Endothelial cell (in vitro differentiated cells): ENCODE results near the gene CBL. TPM values are rescaled to one million over a fixed set of nuclear protein-coding genes. Genes with fewer than 3 reads are reported as not detected.

ENCODE experiments used
- DNase-seq: peaks from one replicate; pipeline ENCODE4 v3.0.0; 2021; ENCODE audit warnings: low spot score
- H3K27ac Mint-ChIP-seq: one replicate; pipeline ENCODE4 v1.8.0; 2021; ENCODE audit warnings: mixed read lengths, inconsistent platforms; ENCODE audit not compliant: unreplicated experiment
- H3K27me3 Mint-ChIP-seq: one replicate; pipeline ENCODE4 v1.8.0; 2021; ENCODE audit warnings: mild to moderate bottlenecking, moderate library complexity, mixed read lengths, inconsistent platforms; ENCODE audit not compliant: unreplicated experiment
- H3K36me3 Mint-ChIP-seq: one replicate; pipeline ENCODE4 v1.8.0; 2021; ENCODE audit warnings: mild to moderate bottlenecking, low read depth, mixed read lengths, inconsistent platforms; ENCODE audit not compliant: unreplicated experiment
- H3K4me1 Mint-ChIP-seq: one replicate; pipeline ENCODE4 v1.8.0; 2021; ENCODE audit warnings: mild to moderate bottlenecking, mixed read lengths, inconsistent platforms; ENCODE audit not compliant: unreplicated experiment
- H3K4me3 Mint-ChIP-seq: one replicate; pipeline ENCODE4 v1.8.0; 2021; ENCODE audit warnings: mild to moderate bottlenecking, mixed read lengths, inconsistent platforms; ENCODE audit not compliant: unreplicated experiment
- H3K9me3 Mint-ChIP-seq: one replicate; pipeline ENCODE4 v1.8.0; 2021; ENCODE audit warnings: mixed read lengths, inconsistent platforms; ENCODE audit not compliant: unreplicated experiment
- total RNA-seq: library from RNA; stranded (reverse); fragmentation: NEBNext Ultra II Directional; extraction: Animal tissue kit (Norgen Biotek cat#: 25700); gene quantifications from one replicate; pipeline ENCODE4 v1.2.1, GENCODE V29; 2021; ENCODE audit not compliant: unreplicated experiment
- TF ChIP-seq, protein P1 (sequence below): fragments of 200-600 bp; sonication (generic); IDR thresholded peaks from one replicate; pipeline ENCODE4 v1.5.0; 2021; ENCODE audit warnings: antibody characterized with exemption; ENCODE audit not compliant: unreplicated experiment

CBL gene
- total RNA-seq, 1 donor from 2014 or later: 47.5 TPM

DNA sequence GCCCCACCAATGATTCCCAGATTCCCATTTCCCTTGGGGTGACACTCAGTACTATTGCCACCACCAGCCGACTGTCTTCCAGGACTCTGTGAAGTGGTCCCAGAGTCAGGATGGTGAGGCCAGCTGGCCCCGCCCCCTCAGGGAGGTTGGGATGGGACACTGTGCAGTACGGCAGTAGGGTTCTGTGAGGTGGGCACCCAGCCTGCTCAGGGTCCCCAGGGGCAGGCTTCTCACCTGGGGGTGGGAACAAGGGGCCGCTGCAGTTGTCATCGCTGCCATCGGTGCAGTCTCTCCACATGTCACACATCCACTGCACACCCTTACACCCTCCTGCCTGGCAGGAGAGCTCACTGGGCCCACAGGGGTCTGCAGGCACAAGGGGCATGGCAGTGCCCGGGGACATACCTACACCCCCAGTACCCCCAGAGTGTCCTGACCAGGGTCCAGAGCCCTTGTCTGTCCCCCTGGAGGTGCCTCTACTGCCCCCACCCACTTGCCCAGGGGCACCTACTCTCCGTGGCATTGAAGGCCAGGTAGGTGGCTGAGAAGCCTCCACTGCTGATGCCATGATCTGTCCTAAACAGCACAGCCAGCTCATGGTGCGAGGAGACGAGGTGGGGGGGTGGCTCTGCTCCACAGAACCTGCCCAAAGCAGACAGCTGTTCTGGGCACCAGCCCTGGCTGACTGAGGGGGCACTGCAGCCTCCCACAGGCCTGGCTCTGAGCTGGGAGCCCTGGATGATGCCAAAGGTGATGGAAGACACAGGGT, 136.4 kb downstream of the CBL start:
- TF ChIP-seq, protein P1, sequence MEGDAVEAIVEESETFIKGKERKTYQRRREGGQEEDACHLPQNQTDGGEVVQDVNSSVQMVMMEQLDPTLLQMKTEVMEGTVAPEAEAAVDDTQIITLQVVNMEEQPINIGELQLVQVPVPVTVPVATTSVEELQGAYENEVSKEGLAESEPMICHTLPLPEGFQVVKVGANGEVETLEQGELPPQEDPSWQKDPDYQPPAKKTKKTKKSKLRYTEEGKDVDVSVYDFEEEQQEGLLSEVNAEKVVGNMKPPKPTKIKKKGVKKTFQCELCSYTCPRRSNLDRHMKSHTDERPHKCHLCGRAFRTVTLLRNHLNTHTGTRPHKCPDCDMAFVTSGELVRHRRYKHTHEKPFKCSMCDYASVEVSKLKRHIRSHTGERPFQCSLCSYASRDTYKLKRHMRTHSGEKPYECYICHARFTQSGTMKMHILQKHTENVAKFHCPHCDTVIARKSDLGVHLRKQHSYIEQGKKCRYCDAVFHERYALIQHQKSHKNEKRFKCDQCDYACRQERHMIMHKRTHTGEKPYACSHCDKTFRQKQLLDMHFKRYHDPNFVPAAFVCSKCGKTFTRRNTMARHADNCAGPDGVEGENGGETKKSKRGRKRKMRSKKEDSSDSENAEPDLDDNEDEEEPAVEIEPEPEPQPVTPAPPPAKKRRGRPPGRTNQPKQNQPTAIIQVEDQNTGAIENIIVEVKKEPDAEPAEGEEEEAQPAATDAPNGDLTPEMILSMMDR: no peak
- Mint-ChIP-seq H3K27me3 (peaks cover 26% of the 10 kb centered on the region), H3K9me3 (no peaks in the 10 kb centered on the region), H3K4me3 (no peak overlapping the region), H3K4me1 (peaks cover 27% of the 10 kb centered on the region), H3K36me3 (no peaks in the 10 kb centered on the region), H3K27ac (no peak overlapping the region)
- no peak for DNase-seq

DNA sequence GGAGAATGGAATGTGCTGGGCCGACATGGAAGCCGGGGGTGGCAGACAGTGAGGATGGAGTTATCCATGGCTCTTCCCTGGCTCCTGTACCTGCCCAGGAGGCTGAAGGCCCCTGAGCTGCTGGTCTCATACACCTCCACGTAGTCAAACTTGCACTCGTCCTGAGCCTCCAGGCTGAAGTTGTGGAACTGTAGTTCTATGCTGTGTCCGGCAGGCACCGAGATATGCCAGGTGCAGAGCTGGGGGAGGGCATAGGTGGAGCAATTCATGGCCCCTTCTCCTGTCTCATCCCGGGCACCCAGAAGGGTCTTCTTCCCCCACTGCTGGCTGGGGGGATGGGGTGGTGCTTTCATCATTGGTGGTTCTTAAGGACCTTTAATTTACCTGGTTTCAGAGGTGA, 137.6 kb downstream of the CBL start:
- Mint-ChIP-seq H3K27me3 (peaks cover 26% of the 10 kb centered on the region), H3K27ac (no peak overlapping the region), H3K36me3 (no peaks in the 10 kb centered on the region), H3K4me3 (no peak overlapping the region), H3K9me3 (no peaks in the 10 kb centered on the region), H3K4me1 (peaks cover 16% of the 10 kb centered on the region)
- DNase-seq: no peak
- TF ChIP-seq, protein P1: no peak

DNA sequence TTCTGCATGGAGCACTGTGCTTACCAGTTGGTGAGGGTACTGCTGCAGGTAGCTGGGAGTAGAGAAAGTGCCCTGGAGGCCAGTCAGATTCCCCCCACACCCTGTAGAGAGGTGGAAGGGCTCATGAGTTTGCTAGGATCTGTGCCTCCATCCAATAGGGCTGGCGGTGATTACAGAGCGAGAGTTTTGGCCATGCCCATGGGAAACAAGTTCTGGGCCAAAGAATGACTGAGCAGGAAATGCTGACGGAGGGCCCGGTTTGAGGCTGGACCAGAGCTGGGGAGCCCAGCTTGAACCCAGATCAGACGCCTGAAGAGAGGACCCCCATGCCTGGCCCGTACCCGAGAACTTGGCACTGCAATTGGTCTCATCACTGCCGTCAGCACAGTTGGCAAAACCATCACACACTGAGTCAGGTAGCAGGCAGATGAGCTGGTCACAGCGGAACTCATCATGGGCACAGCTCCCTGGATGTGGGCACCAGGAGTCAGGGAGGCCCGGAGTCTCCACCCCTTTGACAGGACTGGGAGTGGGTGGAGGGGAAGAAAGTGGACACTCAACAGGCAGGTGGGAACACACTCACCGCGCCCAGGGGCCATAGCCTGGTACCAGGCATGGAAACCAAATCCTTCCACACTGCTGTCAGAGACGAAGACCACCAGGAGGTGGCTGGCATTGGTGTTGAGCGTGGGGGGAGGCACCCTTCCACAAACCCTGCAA, 138.3 kb downstream of the CBL start:
- H3K9me3 Mint-ChIP-seq: no peaks in the 10 kb centered on the region
- no peak for DNase-seq
- no peak overlapping the region for H3K27ac Mint-ChIP-seq
- H3K27me3 Mint-ChIP-seq: peaks cover 21% of the 10 kb centered on the region
- peaks cover 11% of the 10 kb centered on the region for H3K4me1 Mint-ChIP-seq
- no peaks in the 10 kb centered on the region for H3K36me3 Mint-ChIP-seq
- TF ChIP-seq, protein P1: no peak
- H3K4me3 Mint-ChIP-seq: no peak overlapping the region

DNA sequence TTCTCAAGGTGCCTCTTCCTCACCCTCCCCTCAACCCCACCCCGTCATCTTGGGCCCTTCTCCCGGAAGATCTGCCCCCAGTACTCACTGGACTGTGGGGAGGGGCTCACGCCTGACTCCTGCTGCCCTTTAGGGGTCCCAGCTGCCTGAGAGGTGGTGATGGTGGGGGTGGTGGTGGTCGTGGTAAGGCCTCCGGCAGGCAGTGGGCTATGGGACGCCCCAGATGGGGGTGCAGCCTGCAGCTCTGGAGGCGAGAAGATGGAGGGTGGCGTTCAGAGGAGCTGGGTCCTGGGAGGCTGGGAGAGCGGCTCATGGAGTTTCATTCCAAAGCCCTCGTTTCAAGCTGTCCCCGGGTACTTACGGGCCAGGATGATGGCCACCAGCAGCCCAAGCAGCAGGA, 139.5 kb downstream of the CBL start:
- Mint-ChIP-seq H3K9me3 (no peaks in the 10 kb centered on the region), H3K27ac (no peak overlapping the region), H3K4me3 (no peak overlapping the region), H3K27me3 (peaks cover 20% of the 10 kb centered on the region), H3K36me3 (no peaks in the 10 kb centered on the region), H3K4me1 (peaks cover 15% of the 10 kb centered on the region)
- TF ChIP-seq, protein P1: no peak
- no peak for DNase-seq

DNA sequence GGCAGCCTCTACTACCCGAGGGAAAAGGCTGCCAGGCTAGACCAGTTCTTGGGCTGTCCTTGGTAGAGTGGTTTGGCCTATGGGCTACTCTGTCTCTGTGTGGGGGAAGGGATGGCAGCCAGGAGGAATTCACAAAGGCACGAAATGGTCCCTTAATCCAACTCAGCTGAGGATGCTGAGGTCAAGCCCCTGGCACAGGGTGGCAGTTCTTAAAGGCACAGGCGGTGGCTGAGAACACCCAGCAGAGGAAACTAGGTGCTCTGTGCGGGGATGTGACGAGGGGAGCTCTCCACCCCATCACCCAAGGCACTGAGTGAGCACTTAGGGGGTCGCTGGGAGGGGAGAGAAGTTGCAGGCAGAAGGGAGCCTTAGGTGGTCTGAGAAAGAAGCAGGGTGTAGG, 140.5 kb downstream of the CBL start, which contains the start of gene MFRP:
Gene MFRP (minus strand): TSS at position 101 of the 400 bp plus-strand sequence. CDS start 192 bp downstream, outside the sequence.
- peaks cover 14% of the 10 kb centered on the region for H3K27me3 Mint-ChIP-seq
- peaks cover 9% of the 10 kb centered on the region for H3K4me1 Mint-ChIP-seq
- no peaks in the 10 kb centered on the region for H3K9me3 Mint-ChIP-seq
- no peak for DNase-seq
- no peak within 1 kb of the TSS for H3K27ac Mint-ChIP-seq
- TF ChIP-seq, protein P1: no peak
- H3K36me3 Mint-ChIP-seq: no peaks in the 10 kb centered on the region
- H3K4me3 Mint-ChIP-seq: no peak within 1 kb of the TSS
